Smooth muscle cell (in vitro differentiated cells): ENCODE measurements around the gene KCNK2. TPM values are rescaled to one million over a fixed set of nuclear protein-coding genes. Genes with fewer than 3 reads are reported as not detected.

Experiments used
- DNase-seq: peaks from one replicate; lab custom pipeline; 2025; ENCODE audit not compliant: unreplicated experiment; lab: John Stamatoyannopoulos, UW
- H2AFZ ChIP-seq: fragments of 200-600 bp; sonication (generic); 2 replicates; pipeline ENCODE4 v1.6.0; 2016; ENCODE audit warnings: antibody characterized with exemption, low read depth, mild to moderate bottlenecking
- H3F3A ChIP-seq: fragments of 200-600 bp; sonication (generic); 2 replicates; pipeline ENCODE4 v1.6.0; 2017; ENCODE audit warnings: antibody characterized with exemption, low read depth
- H3K27ac ChIP-seq: fragments of 200-600 bp; sonication (generic); 2 replicates; pipeline ENCODE4 v1.5.1; 2016; ENCODE audit warnings: low read depth, mild to moderate bottlenecking
- H3K27me3 ChIP-seq: fragments of 200-600 bp; sonication (generic); 2 replicates; pipeline ENCODE4 v1.6.1; 2016; ENCODE audit warnings: low read depth, mild to moderate bottlenecking
- H3K36me3 ChIP-seq: fragments of 200-600 bp; sonication (generic); 2 replicates; pipeline ENCODE4 v1.5.1; 2016; ENCODE audit warnings: low read depth
- H3K4me1 ChIP-seq: fragments of 200-600 bp; sonication (generic); 2 replicates; pipeline ENCODE4 v1.5.1; 2016; ENCODE audit warnings: low read depth
- H3K4me2 ChIP-seq: fragments of 200-600 bp; sonication (generic); 2 replicates; pipeline ENCODE4 v1.6.0; 2016; ENCODE audit warnings: mild to moderate bottlenecking
- H3K4me3 ChIP-seq: fragments of 200-600 bp; sonication (generic); 2 replicates; pipeline ENCODE4 v1.5.1; 2016; ENCODE audit warnings: mild to moderate bottlenecking
- H3K79me2 ChIP-seq: fragments of 200-600 bp; sonication (generic); 2 replicates; pipeline ENCODE4 v1.6.0; 2016; ENCODE audit warnings: low read depth, mild to moderate bottlenecking
- H3K9ac ChIP-seq: fragments of 200-600 bp; sonication (generic); 2 replicates; pipeline ENCODE4 v1.6.0; 2016; ENCODE audit warnings: low read depth
- H3K9me3 ChIP-seq: fragments of 200-600 bp; sonication (generic); replicated peaks from 2 replicates; pipeline ENCODE4 v1.5.1; 2016; ENCODE audit warnings: low read depth
- H4K20me1 ChIP-seq: fragments of 200-600 bp; sonication (generic); 2 replicates; pipeline ENCODE4 v1.6.0; 2016; ENCODE audit warnings: low read depth
- CTCF ChIP-seq: fragments of 200-600 bp; sonication (generic); IDR thresholded peaks from 2 replicates; pipeline ENCODE4 v1.5.1; 2017; ENCODE audit warnings: borderline replicate concordance, mild to moderate bottlenecking, antibody characterized with exemption; ENCODE audit not compliant: insufficient read depth, poor library complexity, severe bottlenecking
- WGBS: methylation state at CpG from one replicate; pipeline ENCODE4 v1.1.7; 2016; ENCODE audit warnings: low lambda C conversion rate; 5-methylcytosine and 5-hydroxymethylcytosine counted together
- polyA plus RNA-seq: library from polyadenylated mRNA; unstranded; fragments of >200 nt; fragmentation: Nextera tagmentation; extraction: Ambion mirVana; gene quantifications from 2 replicates; pipeline ENCODE4 v1.2.1, GENCODE V29; 2016
- total RNA-seq: library from RNA; depleted of rRNA; stranded (reverse); fragments of >200 nt; gene quantifications from 2 replicates; pipeline ENCODE4 v1.2.3, GENCODE V29; 2014

The KCNK2 gene
- total and polyA plus RNA-seq, 2 experiments from 2014 or later: not detected

DNA sequence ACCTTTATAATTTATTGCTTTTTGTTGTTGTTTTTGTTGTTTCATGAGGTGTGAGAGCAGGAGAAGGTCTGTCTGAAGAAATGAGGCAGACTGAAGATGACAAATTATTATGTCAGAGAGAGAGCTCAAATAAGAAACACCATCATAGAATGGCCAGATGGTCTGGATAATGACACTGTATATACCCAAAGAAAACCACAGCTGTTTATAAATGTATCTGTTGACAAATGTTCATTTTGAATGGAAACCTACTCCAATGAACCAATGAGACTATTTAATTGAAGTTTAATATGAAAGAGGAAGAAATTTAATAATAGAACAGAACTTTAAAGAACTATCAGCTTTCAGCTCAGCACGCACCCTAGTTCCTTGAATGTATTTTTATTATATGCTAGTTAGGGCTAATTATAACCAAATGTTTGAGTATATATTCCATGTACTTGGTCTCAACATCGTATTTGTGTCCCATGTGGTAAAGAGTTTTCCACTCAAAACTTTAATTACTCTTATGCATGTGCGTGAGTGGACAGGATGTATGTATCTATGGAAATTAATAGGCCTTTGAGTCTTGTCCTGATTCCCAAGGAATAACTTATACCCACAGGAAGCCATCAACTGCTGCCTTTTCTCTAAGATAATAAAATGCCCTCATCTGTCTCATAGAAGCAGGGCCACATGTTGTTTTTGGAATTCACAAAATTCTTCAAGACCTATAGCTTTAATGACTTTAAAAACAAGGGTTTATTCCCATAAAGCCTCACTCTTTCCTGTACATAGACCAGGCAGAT is 202.7 kb downstream of the KCNK2 start:
- 89% methylated on average over 3 of the region's 3 CpGs for WGBS
- no peaks in the 10 kb centered on the region for H3K27me3 ChIP-seq
- H3K9ac ChIP-seq: no peak overlapping the region
- H3K4me2 ChIP-seq: no peak overlapping the region
- no peaks in the 10 kb centered on the region for H3K4me1 ChIP-seq
- no peaks in the 10 kb centered on the region for H3F3A ChIP-seq
- H3K36me3 ChIP-seq: no peaks in the 10 kb centered on the region
- no peak overlapping the region for H2AFZ ChIP-seq
- H3K4me3 ChIP-seq: no peak overlapping the region
- no peaks in the 10 kb centered on the region for H4K20me1 ChIP-seq
- TF ChIP-seq CTCF: no peak
- H3K27ac ChIP-seq: no peak overlapping the region
- no peaks in the 10 kb centered on the region for H3K79me2 ChIP-seq
- no peak for DNase-seq
- H3K9me3 ChIP-seq: no peaks in the 10 kb centered on the region
